ENCODE data around the gene TTLL3. TPM values are rescaled to one million over a fixed set of nuclear protein-coding genes. Genes with fewer than 3 reads are reported as not detected.
"Not testable (repeated sequence)": the region's sequence is repeated elsewhere in the genome, so short reads cannot be mapped to it uniquely, and the experiment has no call there.

The TTLL3 gene
- total and polyA plus RNA-seq, 4 experiments from 2014 or later: 3.0 to 91.7 (median 43.6) TPM

GRCh38 chr3:9768141-9768775 is 41.8 kb upstream of the TTLL3 start:
- H3K27me3 ChIP-seq (ENCODE audit: insufficient read depth, low read length): no peaks in the 10 kb centered on the region
- Mint-ChIP-seq H3K36me3 (peaks cover 0 to 2% of the 10 kb centered on the region in 2 donors), H3K9me3 (no peaks in the 10 kb centered on the region), H3K4me3 (no peak overlapping the region), H3K27me3 (no peaks in the 10 kb centered on the region), H3K27ac (peak overlapping the region in 3 of 7 donors; percentile 14 to 66 (median 37)), H3K4me1 (peaks cover 11 to 36% (median 21%) of the 10 kb centered on the region in 4 donors)
- ChIA-PET POLR2A (ENCODE audit: partially characterized antibody) (interaction anchor here (1.7 to 3.9 kb wide), 2 partner anchors 14 to 18 kb away, joined by 5 to 20 read pairs; partner anchors contain the start of gene OGG1), CTCF (ENCODE audit: partially characterized antibody) (interaction anchor here (1.6 kb wide), 1 partner anchor 14 kb away, joined by 4 read pairs; no protein-coding TSS in a partner anchor)
- no peak overlapping the region for H3K4me3 ChIP-seq (ENCODE audit: low read length in 2 of 2)
- H3K9me3 ChIP-seq (ENCODE audit: control insufficient read depth in 1 of 2, low read length in 2 of 2): no peaks in the 10 kb centered on the region
- no peak overlapping the region for H3K27ac ChIP-seq (ENCODE audit: low read depth, low read length)
- H3K4me1 ChIP-seq (ENCODE audit: insufficient read depth, low read length): peaks cover 21% of the 10 kb centered on the region
- intact Hi-C loops (cut with micrococcal nuclease): no loop called here
- no peak for DNase-seq
- no peaks in the 10 kb centered on the region for H3K36me3 ChIP-seq (ENCODE audit: insufficient read depth, low read length)

- CTCF ChIA-PET (ENCODE audit: partially characterized antibody): no interaction called here
- Histone ChIP-seq H3K36me3 (ENCODE audit: insufficient read depth, low read length) (no peaks in the 10 kb centered on the region), H3K9me3 (ENCODE audit: control insufficient read depth in 1 of 2, low read length in 2 of 2) (no peaks in the 10 kb centered on the region), H3K27me3 (ENCODE audit: insufficient read depth, low read length) (no peaks in the 10 kb centered on the region), H3K4me1 (ENCODE audit: insufficient read depth, low read length) (peaks cover 21% of the 10 kb centered on the region), H3K27ac (ENCODE audit: low read depth, low read length) (no peak overlapping the region), H3K4me3 (ENCODE audit: low read length in 2 of 2) (peak overlapping the region in 1 of 2 donors; percentile 45)
- DNase-seq: no peak
- no peaks in the 10 kb centered on the region for H3K27me3 Mint-ChIP-seq
- peaks cover 12 to 36% (median 21%) of the 10 kb centered on the region in 4 donors for H3K4me1 Mint-ChIP-seq
- H3K27ac Mint-ChIP-seq: peak overlapping the region in 5 of 7 donors; percentile 66 to 91 (median 76)
- intact Hi-C loops (cut with micrococcal nuclease): no loop called here
- POLR2A ChIA-PET (ENCODE audit: partially characterized antibody): interaction anchor here (0.9 to 3.9 kb wide), 5 partner anchors 9 to 119 kb away, joined by 3 to 20 read pairs (median 6); partner anchors contain the start of genes ARPC4, OGG1 and TADA3
- peak overlapping the region; percentile 57 to 77 (median 76) for H3K4me3 Mint-ChIP-seq
- peaks cover 0 to 2% of the 10 kb centered on the region in 2 donors for H3K36me3 Mint-ChIP-seq
- no peaks in the 10 kb centered on the region for H3K9me3 Mint-ChIP-seq
Measured at GRCh38 chr3:9769012-9769411, 41.0 kb upstream of the TTLL3 start.

GRCh38 chr3:9769426-9770275 is 40.4 kb upstream of the TTLL3 start, which contains the start of gene CAMK1:
TSS of gene CAMK1 (minus strand) at chr3:9769947. CDS start at chr3:9767749, 2,198 bp downstream.
- peak within 1 kb of the TSS in 5 of 7 donors; percentile 66 to 91 (median 76) for H3K27ac Mint-ChIP-seq

GRCh38 chr3:9770276-9770812 is 39.7 kb upstream of the TTLL3 start:
- Histone ChIP-seq H3K4me3 (ENCODE audit: low read length in 2 of 2) (peak overlapping the region in 1 of 2 donors; percentile 45), H3K9me3 (ENCODE audit: control insufficient read depth in 1 of 2, low read length in 2 of 2) (no peaks in the 10 kb centered on the region), H3K4me1 (ENCODE audit: insufficient read depth, low read length) (peaks cover 21% of the 10 kb centered on the region), H3K27ac (ENCODE audit: low read depth, low read length) (no peak overlapping the region), H3K36me3 (ENCODE audit: insufficient read depth, low read length) (no peaks in the 10 kb centered on the region), H3K27me3 (ENCODE audit: insufficient read depth, low read length) (no peaks in the 10 kb centered on the region)
- Mint-ChIP-seq H3K4me3 (peak overlapping the region; percentile 44 to 77 (median 71)), H3K36me3 (peaks cover 0 to 2% of the 10 kb centered on the region in 2 donors), H3K9me3 (no peaks in the 10 kb centered on the region), H3K4me1 (peaks cover 10 to 36% (median 21%) of the 10 kb centered on the region in 4 donors), H3K27ac (peak overlapping the region in 4 of 7 donors; percentile 46 to 77 (median 55)), H3K27me3 (no peaks in the 10 kb centered on the region)
- CTCF ChIA-PET (ENCODE audit: partially characterized antibody): no interaction called here
- DNase-seq: no peak
- POLR2A ChIA-PET (ENCODE audit: partially characterized antibody): interaction anchor here (0.8 to 3.9 kb wide), 6 partner anchors 8 to 374 kb away, joined by 3 to 20 read pairs (median 6); partner anchors contain the start of genes ARPC4, BRPF1, OGG1 and TADA3
- intact Hi-C loops (cut with micrococcal nuclease): no loop called here

More at GRCh38 chr3:9769426-9770275, 40.4 kb upstream of the TTLL3 start, which contains the start of gene CAMK1:
- DNase-seq: peak in 4 of 5 donors; percentile 42 to 56 (median 47)
- no peaks in the 10 kb centered on the region for H3K9me3 ChIP-seq (ENCODE audit: control insufficient read depth in 1 of 2, low read length in 2 of 2)
- H3K4me3 ChIP-seq (ENCODE audit: low read length in 2 of 2): peak within 1 kb of the TSS in 1 of 2 donors; percentile 45
- H3K27me3 Mint-ChIP-seq: no peaks in the 10 kb centered on the region
- intact Hi-C loops (cut with micrococcal nuclease): no loop called here
- POLR2A ChIA-PET (ENCODE audit: partially characterized antibody): interaction anchor here (0.8 to 3.9 kb wide), 8 partner anchors 8 to 373 kb away, joined by 3 to 20 read pairs (median 5); partner anchors contain the start of genes ARPC4, BRPF1, OGG1 and TADA3
- H3K9me3 Mint-ChIP-seq: no peaks in the 10 kb centered on the region
- peaks cover 0 to 2% of the 10 kb centered on the region in 2 donors for H3K36me3 Mint-ChIP-seq
- no peak within 1 kb of the TSS for H3K27ac ChIP-seq (ENCODE audit: low read depth, low read length)
- peaks cover 21% of the 10 kb centered on the region for H3K4me1 ChIP-seq (ENCODE audit: insufficient read depth, low read length)
- CTCF ChIA-PET (ENCODE audit: partially characterized antibody): no interaction called here
- H3K4me3 Mint-ChIP-seq: peak within 1 kb of the TSS; percentile 66 to 77 (median 76)
- no peaks in the 10 kb centered on the region for H3K27me3 ChIP-seq (ENCODE audit: insufficient read depth, low read length)
- H3K36me3 ChIP-seq (ENCODE audit: insufficient read depth, low read length): no peaks in the 10 kb centered on the region
- peaks cover 12 to 36% (median 21%) of the 10 kb centered on the region in 4 donors for H3K4me1 Mint-ChIP-seq

GRCh38 chr3:9771007-9771406 is 39.1 kb upstream of the TTLL3 start:
- POLR2A ChIA-PET (ENCODE audit: partially characterized antibody): interaction anchor here (2.1 kb wide), 1 partner anchor 22 kb away, joined by 10 read pairs; the partner anchor contains the start of genes ARPC4 and TADA3
- CTCF ChIA-PET (ENCODE audit: partially characterized antibody): interaction anchor here (1.1 kb wide), 1 partner anchor 10 kb away, joined by 3 read pairs; no protein-coding TSS in a partner anchor

GRCh38 chr3:9776896-9777693 is 33.0 kb upstream of the TTLL3 start:
- no peaks in the 10 kb centered on the region for H3K27me3 ChIP-seq (ENCODE audit: insufficient read depth, low read length)
- H3K9me3 ChIP-seq (ENCODE audit: control insufficient read depth in 1 of 2, low read length in 2 of 2): no peaks in the 10 kb centered on the region
- intact Hi-C loops (cut with micrococcal nuclease): no loop called here
- Mint-ChIP-seq H3K27ac (peak overlapping the region in 2 of 7 donors; percentile 36 to 75), H3K27me3 (no peaks in the 10 kb centered on the region), H3K4me1 (peaks cover 33 to 47% (median 41%) of the 10 kb centered on the region in 4 donors), H3K4me3 (no peak overlapping the region), H3K9me3 (no peaks in the 10 kb centered on the region), H3K36me3 (peaks cover 5 to 6% of the 10 kb centered on the region in 2 donors)
- DNase-seq: no peak
- peaks cover 2% of the 10 kb centered on the region for H3K36me3 ChIP-seq (ENCODE audit: insufficient read depth, low read length)
- ChIA-PET POLR2A (ENCODE audit: partially characterized antibody) (interaction anchor here (1.0 to 2.8 kb wide), 3 partner anchors 8 to 32 kb away, joined by 3 to 9 read pairs (median 6); partner anchors contain the start of genes ARPC4 and CAMK1), CTCF (ENCODE audit: partially characterized antibody) (interaction anchor here (1.1 kb wide), 1 partner anchor 155 kb away, joined by 3 read pairs; no protein-coding TSS in a partner anchor)
- no peak overlapping the region for H3K27ac ChIP-seq (ENCODE audit: low read depth, low read length)
- no peak overlapping the region for H3K4me3 ChIP-seq (ENCODE audit: low read length in 2 of 2)
- peaks cover 45% of the 10 kb centered on the region for H3K4me1 ChIP-seq (ENCODE audit: insufficient read depth, low read length)

More at GRCh38 chr3:9771007-9771406, 39.1 kb upstream of the TTLL3 start:
- H3K4me1 Mint-ChIP-seq: peaks cover 10 to 36% (median 21%) of the 10 kb centered on the region in 4 donors
- H3K9me3 ChIP-seq (ENCODE audit: control insufficient read depth in 1 of 2, low read length in 2 of 2); DNase-seq; H3K36me3 Mint-ChIP-seq; H3K9me3 Mint-ChIP-seq; H3K4me3 ChIP-seq (ENCODE audit: low read length in 2 of 2); H3K36me3 ChIP-seq (ENCODE audit: insufficient read depth, low read length); H3K27me3 ChIP-seq (ENCODE audit: insufficient read depth, low read length); H3K27me3 Mint-ChIP-seq; H3K27ac ChIP-seq (ENCODE audit: low read depth, low read length); intact Hi-C loops (cut with micrococcal nuclease): not testable (repeated sequence)
- H3K27ac Mint-ChIP-seq: peak overlapping the region in 2 of 7 donors; percentile 61 to 62
- peaks cover 21% of the 10 kb centered on the region for H3K4me1 ChIP-seq (ENCODE audit: insufficient read depth, low read length)
- H3K4me3 Mint-ChIP-seq: peak overlapping the region in 7 of 8 donors; percentile 25 to 73 (median 44)

All from CD4-positive, alpha-beta memory T cell (primary cell).